Dermis blood vessel endothelial cell (primary cell): Measurements from ENCODE around the gene PRUNE2. TPM values are rescaled to one million over a fixed set of nuclear protein-coding genes. Genes with fewer than 3 reads are reported as not detected.
"Not testable (repeated sequence)": the region's sequence is repeated elsewhere in the genome, so short reads cannot be mapped to it uniquely, and the experiment has no call there.

Experiments used
- DNase-seq: peaks from one replicate; pipeline ENCODE4 v3.0.0; 2010
- total RNA-seq: library from RNA; depleted of rRNA; stranded (reverse); fragments of >200 nt; gene quantifications from 2 replicates; pipeline ENCODE4 v1.2.3, GENCODE V29; 2014

PRUNE2 gene, protein sequence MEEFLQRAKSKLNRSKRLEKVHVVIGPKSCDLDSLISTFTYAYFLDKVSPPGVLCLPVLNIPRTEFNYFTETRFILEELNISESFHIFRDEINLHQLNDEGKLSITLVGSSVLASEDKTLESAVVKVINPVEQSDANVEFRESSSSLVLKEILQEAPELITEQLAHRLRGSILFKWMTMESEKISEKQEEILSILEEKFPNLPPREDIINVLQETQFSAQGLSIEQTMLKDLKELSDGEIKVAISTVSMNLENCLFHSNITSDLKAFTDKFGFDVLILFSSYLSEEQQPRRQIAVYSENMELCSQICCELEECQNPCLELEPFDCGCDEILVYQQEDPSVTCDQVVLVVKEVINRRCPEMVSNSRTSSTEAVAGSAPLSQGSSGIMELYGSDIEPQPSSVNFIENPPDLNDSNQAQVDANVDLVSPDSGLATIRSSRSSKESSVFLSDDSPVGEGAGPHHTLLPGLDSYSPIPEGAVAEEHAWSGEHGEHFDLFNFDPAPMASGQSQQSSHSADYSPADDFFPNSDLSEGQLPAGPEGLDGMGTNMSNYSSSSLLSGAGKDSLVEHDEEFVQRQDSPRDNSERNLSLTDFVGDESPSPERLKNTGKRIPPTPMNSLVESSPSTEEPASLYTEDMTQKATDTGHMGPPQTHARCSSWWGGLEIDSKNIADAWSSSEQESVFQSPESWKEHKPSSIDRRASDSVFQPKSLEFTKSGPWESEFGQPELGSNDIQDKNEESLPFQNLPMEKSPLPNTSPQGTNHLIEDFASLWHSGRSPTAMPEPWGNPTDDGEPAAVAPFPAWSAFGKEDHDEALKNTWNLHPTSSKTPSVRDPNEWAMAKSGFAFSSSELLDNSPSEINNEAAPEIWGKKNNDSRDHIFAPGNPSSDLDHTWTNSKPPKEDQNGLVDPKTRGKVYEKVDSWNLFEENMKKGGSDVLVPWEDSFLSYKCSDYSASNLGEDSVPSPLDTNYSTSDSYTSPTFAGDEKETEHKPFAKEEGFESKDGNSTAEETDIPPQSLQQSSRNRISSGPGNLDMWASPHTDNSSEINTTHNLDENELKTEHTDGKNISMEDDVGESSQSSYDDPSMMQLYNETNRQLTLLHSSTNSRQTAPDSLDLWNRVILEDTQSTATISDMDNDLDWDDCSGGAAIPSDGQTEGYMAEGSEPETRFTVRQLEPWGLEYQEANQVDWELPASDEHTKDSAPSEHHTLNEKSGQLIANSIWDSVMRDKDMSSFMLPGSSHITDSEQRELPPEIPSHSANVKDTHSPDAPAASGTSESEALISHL (N-terminal part only)
- total RNA-seq: 7.8 and 22.4 TPM in 2 replicates

DNA sequence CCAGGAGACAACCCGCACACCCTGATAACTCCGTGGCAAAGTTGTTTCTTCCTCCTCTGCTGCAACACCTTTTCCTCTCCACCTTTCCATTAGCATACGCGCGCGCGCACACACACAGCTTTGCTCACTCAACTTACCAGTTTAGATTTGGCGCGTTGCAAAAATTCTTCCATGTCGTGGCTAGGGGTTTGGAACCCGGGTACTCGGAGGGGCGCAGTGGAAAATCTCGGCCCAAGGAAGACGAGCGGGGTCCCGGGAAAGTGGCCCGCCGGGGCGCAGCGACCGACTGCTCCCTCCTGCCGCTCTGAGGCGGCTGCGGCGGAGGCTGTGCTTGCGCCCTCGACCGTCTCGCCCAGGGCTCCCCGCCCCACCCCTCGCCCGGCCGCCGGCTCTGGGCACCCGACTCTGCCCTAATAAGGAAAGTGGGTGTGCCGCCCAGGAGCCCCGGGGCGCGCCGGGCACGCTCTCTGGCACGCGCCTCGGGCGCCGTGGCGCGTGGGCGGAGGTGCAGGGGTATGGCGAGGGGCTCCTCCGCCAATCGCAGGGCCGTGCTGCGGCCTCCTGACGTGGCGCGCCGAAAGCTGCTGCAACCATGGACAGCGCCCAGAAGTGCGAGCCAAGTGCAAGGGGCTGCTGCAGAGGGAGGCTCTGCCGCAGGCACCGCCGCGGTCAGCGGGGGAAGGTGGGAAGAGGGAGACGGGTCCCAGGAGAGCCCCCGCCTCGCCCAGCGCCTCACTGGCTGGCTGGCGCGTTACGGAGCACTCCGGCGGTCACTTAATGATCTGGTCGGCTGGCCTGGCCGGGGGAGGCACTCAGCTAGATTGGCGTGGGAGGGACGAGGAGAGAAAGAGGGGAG, at the start of gene PRUNE2:
Gene PRUNE2, minus strand, starts transcription at position 324 of the 856 bp plus-strand sequence. Its CDS starts 151 bp downstream, at position 173.
- DNase-seq: peak; percentile 62

DNA sequence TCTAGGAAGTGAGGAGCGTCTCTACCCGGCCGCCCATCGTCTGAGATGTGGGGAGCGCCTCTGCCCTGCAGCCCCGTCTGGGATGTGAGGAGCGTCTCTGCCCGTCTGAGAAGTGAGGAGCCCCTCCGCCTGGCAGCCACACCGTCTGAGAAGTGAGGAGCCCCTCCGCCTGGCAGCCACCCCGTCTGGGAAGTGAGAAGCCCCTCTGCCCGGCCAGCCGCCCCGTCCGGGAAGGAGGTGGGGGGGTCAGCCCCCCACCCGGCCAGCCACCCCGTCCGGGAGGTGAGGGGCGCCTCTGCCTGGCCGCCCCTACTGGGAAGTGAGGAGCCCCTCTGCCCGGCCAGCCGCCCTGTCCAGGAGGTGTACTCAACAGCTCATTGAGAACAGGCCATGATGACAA, 49.5 kb upstream of the PRUNE2 start:
- DNase-seq: not testable (repeated sequence)

DNA sequence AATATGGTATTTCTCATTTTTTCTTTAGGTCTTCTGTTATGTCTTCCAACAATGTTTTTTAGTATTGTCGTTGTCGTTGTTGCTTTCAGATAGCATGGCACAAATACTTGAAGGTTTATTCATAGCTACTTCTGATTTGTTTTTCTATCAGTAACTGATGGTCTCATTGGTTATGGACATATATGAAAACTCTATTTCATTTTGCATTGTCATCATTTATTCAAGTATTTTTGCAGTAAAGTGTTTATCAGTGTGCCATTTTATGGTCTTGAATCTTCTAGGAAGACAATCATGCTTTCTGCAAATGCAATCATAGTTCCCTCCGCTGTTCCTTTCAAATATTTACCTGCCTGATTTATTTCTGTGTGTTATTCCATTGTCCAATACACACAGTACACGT, 44.0 kb upstream of the PRUNE2 start:
- no peak for DNase-seq

DNA sequence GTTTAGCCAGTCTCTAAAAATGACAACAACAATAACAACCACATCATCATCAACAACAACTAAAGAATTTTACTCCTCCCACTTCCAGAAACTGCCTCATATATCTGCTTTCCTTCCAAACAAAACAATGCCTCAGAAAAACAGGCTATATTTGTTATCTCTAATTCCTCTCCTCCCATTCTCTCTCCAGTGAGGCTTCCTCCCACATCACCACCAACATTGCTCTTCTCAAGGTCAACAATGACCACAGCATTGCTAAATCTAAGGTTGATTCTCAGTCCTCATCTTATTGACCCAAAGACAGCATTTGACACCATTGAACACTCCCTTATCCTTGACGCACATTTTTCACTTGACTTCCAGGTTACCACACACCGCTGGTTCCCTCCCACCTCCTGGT, 38.1 kb upstream of the PRUNE2 start:
- no peak for DNase-seq

DNA sequence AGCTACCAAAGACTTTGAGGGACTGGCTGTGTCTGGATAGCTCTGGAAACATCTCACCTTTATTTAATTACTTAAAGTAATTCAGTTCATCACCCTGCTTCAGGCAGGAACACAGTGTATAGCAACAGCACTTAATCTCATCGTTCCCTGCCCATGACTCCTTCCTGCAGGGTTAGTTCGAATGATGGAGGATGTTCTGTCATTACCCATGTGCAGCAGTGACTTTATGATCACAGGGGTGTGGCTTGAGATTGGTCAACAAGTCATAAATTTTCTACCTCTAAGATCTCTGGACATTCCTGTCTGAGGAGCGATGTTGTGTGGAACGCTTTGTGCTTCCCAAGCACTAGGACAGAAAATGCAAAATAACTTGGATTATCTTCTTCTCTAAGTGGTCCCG, 37.1 kb upstream of the PRUNE2 start:
- DNase-seq: no peak

DNA sequence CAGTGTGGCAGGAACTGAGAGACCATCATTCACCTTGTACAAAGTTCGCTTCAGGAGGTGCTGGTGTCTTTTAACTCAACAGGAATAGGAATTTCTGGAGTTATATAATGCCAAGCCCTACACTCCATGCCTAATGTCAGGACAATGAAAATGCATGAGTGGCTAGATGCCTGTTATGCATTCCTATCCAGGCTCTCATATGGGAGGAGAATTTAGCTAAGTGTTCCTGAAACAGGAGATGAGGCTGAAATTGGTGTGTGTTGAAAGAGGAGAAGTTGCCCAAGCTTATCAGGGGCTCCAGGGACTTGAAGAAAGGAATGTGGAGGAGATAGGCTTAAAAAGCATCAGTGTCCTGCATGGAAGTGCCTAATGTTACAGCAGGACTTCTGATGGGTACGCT, 26.8 kb upstream of the PRUNE2 start:
- no peak for DNase-seq

DNA sequence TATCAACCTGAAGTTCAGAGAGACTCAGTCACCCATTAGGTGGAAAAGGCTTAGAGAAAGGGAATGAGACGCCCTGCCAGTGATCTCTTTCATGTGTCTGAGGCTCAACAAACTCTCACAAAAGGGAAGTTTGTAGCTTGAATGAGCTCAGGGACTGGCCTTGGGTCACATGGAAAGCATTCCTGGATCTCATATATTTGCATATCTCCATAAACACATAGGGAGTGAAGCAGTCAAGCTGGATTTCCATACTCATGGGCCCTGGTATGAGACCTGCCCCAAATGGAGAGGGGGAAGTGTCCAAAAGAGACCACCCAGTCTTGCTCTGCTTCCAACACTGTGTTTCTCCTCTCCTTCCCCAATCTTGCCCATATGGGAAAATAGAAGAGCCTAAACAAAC, 26.4 kb upstream of the PRUNE2 start:
- no peak for DNase-seq

DNA sequence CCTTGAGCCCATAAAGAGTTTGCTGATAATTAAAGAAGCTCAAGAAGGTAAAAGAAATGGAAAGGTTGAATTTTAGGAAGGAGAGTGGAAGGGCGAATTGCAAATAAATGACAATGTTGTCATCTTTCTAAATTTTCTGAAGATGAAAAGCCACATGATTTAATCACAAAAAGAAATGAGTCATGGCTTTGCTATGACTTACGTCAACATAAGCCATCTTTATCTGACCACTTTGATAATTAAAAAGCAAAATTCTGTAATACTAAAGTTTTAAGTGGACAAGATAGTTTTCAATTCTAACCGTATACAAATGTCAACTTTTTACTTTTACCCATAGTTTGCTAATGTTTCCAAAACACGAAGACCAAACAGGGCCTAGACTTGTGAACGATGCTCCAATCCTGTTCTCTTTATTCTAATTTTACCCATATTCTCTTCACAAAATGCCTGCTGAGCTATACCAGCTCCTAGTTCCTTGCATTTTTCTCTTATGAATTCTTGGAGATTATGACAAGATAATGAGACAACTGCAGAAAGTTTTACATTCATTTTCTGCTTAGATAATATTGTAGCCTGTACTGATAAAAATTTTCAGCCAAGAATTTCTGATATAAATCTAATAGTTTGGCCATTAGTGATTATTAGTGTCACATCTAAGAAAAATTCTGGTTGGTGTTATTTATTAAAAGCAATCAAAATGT, 21.8 kb upstream of the PRUNE2 start:
- no peak for DNase-seq

DNA sequence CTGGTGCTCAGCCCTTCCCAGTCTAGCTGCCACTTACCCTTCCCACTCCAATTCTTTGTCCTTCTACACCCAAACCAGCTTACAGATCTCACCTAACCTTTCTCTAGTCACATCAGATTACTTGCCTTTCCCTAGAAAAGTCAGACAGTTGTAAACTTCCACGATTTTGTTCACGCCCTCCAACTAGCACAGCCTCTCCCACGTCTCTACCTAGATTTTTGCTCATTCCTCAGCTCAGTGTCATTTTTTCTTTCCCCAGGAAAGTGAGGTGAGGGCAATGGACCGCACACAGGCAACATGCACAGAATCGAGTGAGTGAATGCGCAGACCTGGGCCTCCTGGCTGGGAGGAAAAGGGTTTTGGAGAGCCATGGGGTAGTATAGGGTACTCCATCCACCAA, 20.9 kb upstream of the PRUNE2 start:
- no peak for DNase-seq

DNA sequence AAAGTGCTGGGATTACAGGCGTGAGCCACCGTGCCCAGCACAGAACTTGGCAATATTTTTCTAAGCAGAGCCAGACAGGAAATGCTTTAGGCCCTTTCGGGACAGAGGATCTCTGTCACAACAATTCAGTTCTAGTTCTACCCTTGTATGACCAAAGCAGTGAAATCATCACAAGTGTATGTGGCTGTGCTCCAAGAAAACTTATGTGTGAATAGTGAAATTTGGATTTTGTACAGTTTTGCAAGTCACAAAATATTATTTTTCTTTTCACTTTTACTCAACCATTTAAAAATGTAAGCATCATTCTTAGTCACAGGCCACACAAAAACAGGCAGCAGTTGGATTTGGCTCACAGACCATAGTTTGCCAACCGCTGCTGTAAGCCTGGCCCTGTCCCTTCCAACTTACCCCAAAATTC, 20.4 kb upstream of the PRUNE2 start:
- peak; percentile 5 for DNase-seq

DNA sequence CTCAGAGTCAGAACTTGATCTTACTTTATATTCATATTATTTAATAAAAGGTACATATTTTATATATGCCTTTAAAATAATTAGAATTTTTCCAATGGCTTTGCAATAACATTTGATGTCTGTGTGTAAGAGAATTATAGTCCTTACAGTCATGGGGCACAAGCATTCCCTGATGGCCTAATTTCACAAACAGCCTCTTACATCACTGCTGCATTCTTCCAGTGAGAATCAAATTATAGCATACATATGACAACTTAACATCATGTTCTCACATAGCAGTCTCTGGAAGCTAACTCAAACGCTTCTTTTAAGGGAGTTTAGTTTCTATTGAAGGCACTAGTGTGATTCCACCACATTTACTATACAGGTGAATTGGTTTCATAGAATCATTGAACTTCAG, 15.3 kb upstream of the PRUNE2 start:
- no peak for DNase-seq

DNA sequence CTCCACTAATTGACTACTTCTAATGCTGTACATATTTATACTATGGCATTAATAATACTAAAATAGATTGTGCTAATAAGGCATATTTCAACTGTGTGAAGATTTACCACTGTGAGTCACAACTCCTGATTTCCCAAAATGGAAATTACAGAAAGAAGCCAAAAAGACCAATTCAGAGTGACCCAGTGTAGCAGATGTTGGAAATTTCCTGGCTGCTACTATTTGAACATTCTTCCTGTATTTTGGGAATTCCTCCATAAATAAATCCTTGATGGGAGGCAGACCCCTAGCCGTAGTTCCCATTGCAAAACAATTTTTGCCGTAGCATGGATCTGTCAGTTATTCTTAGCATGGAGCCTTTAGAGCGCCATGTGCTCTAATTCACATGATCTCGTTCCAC, 11.4 kb upstream of the PRUNE2 start:
- DNase-seq: no peak

DNA sequence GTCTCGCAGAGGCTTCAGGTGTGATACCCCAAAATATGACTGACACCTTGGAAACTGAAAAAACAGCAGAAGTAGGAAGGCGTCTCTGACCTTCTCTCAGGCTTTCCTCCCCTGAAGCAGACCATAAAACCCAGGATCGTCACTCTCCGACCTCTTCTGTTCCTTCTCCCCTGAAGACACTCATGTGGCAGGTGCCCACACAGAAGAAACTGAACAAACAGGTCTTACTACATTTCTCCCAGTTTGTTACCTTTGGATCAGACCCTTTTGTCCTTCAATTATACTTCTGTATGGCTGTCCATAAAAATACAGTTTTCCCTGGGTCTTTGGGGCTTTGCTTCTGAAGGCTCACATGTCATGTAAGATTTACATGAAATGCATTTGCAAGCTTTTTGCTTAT, 10.3 kb upstream of the PRUNE2 start:
- no peak for DNase-seq

DNA sequence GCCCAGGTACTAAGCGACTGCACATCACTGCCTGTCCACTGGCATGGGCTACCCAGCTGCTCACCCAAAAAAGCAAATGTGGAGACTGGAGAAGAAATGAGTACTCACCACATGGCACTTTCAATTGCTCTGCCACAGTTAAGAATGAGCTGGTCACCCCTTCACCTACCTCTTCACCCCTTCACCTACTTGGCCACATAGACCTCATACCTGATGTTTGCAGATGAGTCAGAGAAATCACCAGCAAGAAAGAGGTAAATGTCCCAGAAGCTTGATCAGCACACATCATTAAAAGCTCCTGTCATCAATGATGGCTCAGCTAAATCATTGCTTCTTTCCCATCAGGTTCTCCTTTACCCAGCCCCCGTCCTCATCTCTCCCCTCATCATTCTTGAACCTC, 7.6 kb upstream of the PRUNE2 start:
- DNase-seq: no peak

DNA sequence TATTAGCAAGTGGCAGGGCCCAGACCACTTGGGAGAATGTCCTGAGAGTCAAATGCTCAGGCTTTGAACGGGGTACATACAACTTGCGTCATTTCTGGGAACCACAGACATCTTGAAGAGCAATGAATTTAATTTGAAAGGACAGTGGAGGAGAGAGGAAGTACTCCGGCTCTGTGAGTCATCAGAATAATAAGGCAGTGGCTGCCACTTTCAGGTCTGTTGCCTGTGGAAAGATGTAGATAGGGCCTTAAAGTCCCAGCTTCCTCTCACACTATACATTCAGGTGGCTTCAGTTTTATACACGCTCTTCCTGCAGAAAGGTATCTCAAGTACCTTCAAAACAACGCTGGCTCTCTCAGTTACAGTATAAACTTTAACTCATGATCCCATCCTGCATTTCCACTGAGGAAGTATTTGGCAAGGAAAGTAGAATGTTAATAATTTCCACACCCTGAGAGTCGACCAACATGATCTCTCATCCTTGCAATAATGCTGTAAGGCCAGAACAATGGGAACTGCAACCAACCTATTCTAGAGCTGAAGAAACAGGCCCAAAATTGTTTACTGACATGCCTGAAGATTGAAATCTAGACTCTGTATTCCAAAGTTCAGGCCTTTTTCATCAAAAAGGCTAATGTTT, 6.8 kb upstream of the PRUNE2 start:
- no peak for DNase-seq

DNA sequence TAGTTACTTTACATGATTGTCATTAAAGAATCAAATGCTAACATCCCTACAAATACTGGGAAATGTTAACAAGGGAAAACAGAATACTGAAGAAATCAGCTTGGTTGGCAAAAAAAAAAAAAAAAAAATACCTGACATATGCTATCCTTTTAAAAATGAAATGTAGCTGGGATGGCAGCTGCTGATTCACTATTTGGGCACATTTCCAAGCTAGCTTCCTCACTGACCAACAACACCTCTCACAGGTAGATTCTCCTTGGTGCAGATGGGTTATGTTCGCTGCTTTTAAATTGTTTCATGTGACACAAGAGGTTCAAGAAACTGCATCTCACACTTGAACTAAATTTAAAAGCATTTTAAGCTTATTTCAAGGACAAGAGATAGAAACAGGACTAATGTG, 6.1 kb upstream of the PRUNE2 start:
- DNase-seq: no peak

DNA sequence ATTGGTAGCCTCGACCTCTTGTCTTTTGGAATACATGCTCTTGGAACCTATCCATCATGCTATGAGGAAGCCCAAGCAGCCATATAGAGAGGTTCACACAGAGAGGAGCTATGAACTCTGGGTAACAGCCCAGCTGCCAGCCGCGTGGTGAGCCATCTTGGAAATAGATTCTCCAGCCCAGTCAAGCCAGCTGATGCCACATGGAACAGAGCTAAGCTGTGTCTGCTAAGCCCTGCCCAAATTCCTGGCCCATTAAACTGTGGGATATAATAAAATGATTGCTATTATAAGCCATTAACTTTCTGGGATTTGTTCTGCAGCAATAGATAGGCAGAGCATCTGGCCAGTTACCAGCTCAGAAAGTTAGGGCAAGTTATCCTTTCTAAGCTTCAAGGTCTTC, 4.9 kb upstream of the PRUNE2 start:
- no peak for DNase-seq

DNA sequence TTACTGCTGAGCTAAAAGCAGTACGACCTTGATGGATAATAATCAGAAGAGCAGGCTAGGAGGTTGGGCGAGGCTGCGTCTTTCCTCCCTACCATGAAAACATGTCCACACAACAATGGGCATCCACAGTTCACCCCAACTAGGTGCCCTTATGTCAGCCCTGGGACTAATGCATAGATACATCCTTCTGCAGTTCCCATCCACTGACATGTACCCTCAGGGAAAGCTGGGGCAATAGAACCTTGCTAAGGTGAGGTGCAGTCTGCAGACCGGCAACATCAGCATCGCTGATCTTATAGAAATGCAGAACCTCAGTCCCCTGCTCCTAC, 697 bp upstream of the PRUNE2 start:
- no peak for DNase-seq

DNA sequence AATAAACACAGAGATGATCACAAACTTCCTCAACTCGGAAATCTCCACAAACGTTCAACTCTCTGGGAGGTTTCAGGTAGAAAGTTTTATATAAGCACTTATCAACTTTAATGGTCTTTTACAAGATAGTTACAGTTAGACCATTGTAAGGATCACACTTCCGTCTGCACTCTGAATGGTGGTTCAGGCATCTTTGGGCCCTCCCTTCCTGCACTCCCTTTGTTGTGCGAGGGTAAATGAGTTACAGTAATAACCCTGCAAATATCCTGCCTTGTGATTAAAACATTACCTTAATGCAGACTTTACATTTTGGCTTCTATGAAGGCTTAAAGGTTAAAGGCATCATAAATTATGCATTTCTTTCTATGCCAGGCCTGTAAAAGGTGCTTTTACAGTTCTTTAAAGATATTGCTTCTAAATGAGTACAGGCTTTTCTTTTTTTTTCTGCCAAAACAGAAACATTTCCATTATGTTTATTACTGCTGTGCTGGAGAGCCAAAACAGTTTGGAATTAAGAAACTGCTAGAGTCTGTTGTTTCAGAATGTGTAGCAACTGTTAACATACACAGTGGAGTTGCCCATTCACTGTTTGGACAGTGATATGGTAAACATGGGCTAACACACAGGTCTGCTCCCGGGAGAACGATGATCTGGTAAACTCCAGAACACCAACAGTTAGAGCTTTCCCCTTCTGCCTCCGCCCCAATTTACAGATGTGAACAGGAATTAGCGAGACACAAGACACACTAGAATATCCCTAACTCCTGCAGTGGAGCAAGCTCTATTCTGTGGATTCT, 1.1 kb downstream of the PRUNE2 start:
- DNase-seq: no peak

DNA sequence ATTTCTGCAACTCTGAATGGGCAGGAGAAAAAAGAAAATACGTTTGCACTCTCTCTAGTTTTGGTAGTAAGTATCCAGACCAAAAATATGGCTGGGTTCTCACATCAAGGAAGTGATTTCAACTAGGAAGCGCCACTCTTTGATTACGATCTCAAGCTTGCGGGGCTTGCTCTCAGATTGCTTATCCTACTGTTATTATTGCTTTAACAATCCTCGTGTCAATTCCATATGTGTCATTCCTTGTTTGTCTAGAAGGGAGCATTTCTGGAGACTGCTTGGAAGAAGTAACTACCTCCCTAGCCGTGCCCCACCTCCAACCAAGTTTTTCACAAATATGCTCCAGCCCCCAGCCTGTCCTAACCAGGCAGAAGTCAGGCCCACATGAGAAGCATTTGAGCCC, 3.5 kb downstream of the PRUNE2 start:
- DNase-seq: no peak
